ENCODE data around the gene PATZ1.
A peak's percentile ranks its signal among the peaks of the same experiment; 100 is the strongest.
"Not testable (repeated sequence)": the region's sequence is repeated elsewhere in the genome, so short reads cannot be mapped to it uniquely, and the experiment has no call there.

The PATZ1 gene, protein sequence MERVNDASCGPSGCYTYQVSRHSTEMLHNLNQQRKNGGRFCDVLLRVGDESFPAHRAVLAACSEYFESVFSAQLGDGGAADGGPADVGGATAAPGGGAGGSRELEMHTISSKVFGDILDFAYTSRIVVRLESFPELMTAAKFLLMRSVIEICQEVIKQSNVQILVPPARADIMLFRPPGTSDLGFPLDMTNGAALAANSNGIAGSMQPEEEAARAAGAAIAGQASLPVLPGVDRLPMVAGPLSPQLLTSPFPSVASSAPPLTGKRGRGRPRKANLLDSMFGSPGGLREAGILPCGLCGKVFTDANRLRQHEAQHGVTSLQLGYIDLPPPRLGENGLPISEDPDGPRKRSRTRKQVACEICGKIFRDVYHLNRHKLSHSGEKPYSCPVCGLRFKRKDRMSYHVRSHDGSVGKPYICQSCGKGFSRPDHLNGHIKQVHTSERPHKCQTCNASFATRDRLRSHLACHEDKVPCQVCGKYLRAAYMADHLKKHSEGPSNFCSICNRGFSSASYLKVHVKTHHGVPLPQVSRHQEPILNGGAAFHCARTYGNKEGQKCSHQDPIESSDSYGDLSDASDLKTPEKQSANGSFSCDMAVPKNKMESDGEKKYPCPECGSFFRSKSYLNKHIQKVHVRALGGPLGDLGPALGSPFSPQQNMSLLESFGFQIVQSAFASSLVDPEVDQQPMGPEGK

DNA sequence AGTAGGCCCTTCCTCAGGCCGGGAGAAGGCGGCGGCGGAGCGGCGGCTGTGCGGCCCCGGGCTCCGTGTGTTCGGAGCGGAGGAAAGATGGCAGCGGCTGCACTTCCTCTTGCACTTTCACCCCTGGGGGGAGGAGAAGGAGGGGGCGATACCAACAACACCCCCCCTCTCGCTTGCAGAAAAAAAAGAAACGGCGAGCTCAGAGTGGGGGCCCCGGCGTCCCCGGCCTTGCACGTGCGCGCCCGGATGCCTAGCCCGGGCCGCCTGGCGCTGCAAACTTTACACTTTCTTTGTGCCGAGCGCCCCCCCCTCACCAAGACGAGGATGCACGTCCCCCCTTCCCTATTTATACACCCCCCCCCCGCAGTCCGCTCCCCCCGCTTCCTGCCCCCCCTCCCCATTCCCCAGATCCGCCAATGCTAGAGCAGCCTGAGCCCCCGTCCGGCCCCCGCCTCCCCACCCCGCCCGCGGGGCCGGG, at the start of gene PATZ1:
TSS of gene PATZ1 (minus strand) at position 92 of the 478 bp plus-strand sequence. CDS start 744 bp downstream, outside the sequence.
- peak; percentile 84 for DNase-seq (ENCODE audit: low spot score)

DNA sequence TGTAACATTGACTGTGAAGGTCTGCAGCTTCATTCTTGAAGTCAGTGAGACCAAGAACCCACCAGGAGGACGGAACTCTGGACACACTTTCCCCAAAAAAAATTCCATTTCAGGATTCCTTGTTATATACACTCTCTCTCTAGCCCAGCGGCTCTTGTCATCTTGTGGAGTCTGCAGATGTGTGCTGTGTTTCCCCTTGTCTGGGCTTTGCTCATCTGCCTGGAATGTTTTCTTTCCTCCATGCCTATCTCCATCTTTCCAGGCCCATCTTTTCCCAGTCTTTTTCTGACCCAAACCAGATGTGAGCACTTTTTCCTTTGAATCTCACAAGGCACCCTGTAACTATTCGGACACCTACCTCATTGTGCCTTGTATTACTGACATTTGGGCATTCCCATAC, 48.2 kb upstream of the PATZ1 start:
- DNase-seq (ENCODE audit: low spot score), result peak; percentile 41

DNA sequence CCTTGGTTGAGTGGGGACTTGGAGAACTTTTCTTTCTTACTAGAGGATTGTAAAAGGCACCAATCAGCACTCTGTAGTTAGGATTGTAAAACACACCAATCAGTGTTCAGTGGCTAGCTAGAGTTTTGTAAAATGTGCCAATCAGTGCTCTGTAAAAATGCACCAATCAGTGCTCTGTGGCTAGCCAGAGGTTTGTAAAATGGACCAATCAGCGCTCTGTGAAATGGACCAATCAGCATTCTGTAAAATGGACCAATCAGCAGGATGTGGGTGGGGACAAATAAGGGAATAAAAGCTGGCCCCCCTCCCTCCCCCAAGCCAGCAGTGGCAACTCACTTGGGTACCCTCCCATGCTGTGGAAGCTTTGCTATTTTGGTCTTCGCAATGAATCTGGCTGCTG, 47.7 kb upstream of the PATZ1 start:
- no peak for DNase-seq (ENCODE audit: low spot score)

DNA sequence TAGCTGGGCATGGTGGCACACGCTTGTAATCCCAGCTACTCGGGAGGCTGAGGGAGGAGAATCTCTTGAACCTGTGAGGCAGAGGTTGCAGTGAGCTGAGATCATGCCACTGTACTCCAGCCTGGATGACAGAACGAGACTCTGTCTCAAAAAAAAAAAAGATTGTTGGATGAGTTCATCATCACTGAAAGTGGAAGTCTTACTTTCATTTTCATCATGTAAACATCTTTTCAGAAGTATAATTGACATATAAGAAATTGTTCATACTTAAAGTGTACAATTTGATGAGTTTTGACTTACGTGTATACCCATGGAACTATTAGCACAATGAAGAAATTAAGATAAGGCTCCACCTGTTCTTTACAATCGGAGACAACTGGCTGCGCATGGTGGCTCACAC, 32.5 kb upstream of the PATZ1 start:
- DNase-seq (ENCODE audit: low spot score), result not testable (repeated sequence)

DNA sequence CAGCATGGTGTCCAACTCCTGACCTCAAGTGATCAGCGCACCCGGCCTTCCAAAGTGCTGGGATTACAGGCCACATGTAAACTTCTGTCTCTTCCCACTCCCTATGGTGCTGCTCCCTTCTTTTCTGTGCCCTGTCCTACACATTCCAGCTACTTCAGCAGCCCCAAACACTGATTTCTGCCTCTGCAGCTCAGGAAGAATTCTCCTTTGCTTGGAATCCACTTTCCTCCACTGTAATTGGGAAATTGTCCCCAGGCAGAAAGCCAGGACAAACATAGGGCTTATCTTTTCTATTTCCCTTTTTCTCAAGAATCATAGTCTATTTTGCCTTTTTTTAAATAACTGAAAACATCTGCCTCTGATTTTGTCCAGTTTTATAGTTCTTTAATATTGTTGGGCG, 32.0 kb upstream of the PATZ1 start:
- DNase-seq (ENCODE audit: low spot score), result peak; percentile 31

DNA sequence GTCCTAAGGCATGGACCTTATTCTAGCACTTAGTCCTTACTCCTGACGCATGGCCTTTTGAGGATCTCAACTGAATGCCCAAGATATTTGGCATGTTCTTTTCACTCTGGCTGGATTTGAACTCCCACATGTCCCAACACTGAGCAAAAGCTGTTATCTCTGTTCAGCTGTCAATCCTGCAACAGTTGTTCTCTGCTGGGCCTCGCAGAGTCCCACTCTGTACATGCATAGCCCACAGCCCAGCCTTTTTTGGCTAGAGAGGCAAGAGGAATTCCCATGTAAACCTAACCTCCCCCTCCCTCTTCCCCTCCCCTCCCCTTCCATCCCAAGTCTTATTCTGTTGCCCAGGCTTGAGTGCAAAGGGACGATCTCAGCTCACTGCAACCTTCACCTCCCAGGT, 31.5 kb upstream of the PATZ1 start:
- no peak for DNase-seq (ENCODE audit: low spot score)

DNA sequence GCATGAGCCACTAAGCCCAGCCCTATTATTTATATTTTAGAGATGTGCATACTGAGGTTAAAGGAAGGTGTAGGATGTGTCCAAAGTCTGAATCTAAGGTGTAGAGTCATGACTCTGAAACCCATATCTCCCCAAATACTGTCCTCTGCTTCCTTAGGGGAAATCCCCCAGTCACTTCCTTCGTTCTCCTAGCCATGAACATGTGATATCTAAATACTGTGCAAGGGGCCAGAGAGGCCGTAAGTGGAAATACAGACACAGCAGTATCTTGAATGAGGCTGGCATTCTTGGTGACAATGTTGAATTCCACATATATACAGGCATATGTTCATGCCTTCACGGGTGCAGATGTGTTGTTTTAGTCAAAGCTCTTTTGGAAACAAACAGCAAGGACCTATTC, 21.3 kb upstream of the PATZ1 start:
- DNase-seq (ENCODE audit: low spot score), result no peak

DNA sequence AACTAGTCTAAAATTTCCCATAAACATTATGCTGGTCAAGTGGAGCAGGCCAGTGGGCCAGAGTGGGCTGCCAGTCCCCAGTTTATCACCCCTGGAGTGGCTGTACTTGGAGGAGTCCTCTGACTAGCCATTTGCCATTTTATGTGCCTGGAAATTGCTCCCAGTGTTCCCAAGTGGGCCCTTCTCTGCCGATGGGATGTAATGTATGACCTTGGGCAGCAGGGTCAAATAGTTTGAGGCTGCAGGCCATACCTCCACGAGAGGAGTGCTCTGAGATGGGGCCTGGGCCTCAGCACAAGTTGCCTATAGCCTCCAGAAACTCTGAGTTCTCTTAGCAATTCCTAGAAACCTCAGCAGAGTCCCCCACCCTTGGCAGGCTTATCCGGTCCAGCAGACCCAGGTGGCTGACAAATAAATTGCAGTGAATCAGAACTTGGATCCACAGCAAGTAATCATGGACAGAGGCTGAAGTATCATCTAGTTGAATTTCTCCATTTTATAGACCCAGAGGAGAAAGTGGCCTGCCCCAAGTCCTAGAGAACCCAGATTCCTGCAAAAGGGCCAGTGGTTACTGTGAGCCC, 17.8 kb upstream of the PATZ1 start:
- DNase-seq (ENCODE audit: low spot score), result no peak

DNA sequence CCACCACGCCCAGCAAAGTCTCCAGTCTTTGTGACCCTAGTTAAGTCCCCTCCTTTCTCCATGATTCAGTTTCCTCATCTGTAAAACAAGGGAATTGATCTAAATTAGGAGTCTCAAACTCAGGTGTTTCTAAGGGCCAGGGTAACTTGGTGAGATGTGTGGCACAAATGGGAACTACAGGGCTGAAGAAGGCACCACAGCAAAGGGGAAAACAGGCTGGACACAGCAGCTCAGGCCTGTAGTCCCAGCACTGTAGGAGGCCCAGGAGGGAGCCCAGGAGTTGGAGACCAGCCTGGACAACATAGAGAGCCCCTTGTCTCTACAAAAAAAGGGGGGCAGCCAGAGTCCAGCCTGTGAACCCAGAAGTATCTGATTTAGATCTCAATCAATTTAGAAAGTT, 15.6 kb upstream of the PATZ1 start:
- no peak for DNase-seq (ENCODE audit: low spot score)

DNA sequence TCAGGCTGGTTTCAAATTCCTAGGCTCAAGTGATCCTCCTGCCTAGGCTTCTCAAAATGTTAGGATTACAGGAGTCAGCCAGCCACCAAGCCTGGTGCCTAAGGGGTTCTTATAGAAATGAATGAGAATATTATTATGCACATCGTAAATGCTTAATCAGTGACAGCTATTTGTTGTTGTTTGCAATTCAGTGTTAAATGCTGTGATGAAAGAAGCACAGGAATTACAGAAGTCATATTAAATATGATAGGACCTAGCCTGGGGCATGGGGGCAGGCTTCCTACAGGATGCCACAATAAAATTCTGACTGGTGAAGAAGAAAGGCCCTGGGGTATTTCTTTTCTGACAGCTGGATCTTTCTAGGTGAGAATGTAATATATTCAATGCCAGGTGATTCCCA, 13.9 kb upstream of the PATZ1 start:
- no peak for DNase-seq (ENCODE audit: low spot score)

DNA sequence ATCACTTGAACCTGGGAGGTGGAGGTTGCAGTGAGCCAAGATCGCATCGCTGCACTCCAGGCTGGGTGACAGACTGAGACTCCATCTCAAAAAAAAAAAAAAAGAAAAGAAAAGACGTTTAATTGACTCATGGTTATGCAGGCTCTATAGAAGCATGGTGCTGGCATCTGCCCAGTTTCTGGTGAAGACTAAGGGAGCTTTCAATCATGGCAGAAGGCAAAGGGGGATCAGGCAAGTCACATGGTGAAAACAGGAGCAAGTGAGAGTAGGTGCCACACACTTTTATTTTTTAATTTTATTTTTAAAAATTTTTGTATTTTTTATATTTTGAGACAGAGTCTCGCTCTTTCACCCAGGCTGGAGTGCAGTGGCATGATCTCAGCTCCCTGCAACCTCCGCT, 8.4 kb upstream of the PATZ1 start:
- DNase-seq (ENCODE audit: low spot score), result no peak

DNA sequence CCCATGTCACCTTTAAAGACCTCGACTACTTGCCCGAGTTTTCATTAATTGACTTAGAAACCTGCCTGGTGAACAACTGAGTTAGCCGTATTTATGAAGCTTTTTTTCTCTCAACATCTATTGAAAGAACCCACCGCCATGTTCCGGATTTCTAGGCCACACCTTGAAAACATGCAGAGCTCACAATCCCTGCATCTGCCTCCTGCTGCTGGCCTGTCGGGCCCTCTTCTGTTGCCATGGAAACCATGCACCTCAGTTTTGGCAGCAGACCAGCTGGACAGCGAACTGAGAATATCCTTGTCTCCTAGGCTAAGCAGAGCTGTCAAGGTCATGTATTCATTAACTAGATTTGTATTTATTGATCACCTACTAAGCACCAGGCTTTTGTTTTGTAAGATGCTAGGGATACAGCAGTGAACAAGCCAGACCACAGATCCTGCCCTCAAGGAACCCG, 4.3 kb upstream of the PATZ1 start:
- DNase-seq (ENCODE audit: low spot score), result no peak

DNA sequence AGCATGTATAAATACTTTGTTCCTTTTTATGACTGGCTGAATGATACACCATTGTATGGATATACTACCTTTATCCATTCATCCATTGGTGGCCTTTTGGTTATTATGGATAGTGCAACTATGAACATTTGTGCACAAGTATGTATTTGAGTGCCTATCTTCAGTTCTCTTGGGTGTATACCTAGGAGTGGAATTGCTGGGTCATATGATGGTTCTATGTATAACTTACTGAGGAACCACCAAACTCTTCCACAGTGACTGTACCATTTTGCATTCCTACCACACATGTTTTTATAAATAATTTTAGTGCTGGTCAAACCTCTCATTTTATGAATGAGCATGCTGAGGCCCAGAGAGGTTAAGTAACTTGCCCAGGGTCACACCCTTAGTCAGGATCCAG, 3.8 kb upstream of the PATZ1 start:
- DNase-seq (ENCODE audit: low spot score), result no peak

DNA sequence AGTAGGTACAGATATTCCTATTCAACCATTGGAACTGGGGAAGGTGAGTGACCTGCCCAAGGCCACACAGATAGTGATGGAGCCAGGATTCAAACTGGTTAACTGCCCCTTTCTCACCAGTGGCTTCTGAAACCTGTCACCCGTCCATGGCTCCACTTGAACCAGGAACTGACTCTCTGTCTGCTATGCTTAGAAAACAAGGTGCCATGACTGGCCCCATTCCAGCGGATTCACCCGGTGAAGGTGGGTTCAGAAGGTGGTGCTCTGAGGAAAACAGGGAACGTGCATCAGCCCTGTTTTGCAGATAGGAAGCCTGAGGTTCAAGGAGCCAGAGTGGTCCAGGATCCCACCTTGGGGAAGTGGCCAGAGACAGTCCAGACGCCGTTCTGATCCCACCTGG, 2.6 kb upstream of the PATZ1 start:
- DNase-seq (ENCODE audit: low spot score), result no peak

DNA sequence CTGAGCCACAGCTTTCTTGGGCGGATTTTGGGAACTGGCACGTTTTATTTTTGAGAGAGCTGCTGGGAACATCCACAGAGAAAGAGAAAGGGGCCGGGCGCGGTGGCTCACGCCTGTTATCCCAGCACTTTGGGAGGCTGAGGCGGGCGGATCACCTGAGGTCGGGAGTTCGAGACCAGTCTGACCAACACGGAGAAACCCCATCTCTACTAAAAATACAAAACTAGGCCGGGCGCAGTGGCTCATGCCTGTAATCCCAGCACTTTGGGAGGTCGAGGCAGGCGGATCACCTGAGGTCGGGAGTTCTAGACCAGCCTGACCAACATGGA, 1.8 kb upstream of the PATZ1 start:
- DNase-seq (ENCODE audit: low spot score), result not testable (repeated sequence)

DNA sequence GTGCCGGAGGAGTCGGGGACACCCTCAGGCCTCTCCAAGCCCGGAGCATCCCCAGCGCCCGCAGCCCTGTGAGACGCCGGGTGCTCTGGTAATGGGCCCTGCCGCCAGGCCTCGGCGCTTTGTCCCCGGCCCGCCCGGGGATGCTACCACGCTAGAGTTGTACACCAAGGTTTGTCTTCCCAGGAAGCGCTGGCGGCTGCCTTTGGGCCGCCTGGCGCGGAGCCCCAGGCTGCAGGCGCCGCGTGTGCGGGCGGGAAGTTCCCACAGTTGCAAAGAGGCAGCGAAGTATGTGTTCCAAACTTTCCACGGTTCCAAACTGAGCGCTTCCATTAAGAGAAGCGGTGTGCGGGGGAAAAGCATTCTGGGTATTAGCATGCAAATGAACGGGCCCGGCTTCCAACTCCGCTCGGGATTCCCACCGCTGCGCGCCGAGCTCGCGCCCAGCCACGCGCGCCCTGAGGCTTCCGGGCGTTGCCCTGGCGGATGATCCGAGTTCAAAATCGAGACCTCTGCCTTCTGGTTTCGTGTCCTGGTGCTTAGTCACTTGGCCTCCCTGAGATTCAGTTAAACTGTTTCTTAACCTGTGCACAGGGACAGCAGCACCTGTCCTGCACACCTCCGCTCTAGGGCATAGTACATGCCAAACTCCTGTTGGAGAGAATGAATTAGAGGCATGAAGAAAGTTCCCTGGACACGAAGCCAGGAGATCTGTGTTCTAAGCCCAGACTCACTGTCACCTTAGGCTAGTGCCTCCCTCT, 1.3 kb upstream of the PATZ1 start:
- DNase-seq (ENCODE audit: low spot score), result peak; percentile 54

DNA sequence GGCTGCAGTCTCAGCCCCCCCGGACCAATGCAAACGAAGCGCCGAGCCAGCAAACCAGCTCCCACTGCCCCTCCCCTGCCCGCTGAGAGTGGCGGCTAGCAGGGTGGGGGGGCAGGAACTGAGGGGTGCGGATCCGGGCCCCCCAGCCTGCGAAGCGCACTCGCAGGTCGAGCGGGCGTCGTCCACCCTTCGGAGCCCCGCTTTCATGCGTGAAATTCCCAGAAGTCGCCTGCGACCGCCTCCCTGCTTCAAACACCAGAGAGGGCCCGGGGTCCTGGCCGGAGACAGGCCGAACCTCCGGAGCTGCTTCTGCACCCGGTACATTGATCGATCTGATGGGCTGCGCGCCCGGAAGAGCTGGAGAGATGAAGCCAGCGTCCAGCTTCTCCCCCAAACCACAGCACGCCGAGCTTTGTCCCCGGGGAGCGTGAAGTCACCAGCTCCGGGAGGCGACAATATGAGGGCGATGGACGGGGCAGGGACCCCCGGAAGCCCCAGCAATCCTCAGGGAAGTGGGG, 646 bp upstream of the PATZ1 start:
- DNase-seq (ENCODE audit: low spot score), result peak; percentile 62

DNA sequence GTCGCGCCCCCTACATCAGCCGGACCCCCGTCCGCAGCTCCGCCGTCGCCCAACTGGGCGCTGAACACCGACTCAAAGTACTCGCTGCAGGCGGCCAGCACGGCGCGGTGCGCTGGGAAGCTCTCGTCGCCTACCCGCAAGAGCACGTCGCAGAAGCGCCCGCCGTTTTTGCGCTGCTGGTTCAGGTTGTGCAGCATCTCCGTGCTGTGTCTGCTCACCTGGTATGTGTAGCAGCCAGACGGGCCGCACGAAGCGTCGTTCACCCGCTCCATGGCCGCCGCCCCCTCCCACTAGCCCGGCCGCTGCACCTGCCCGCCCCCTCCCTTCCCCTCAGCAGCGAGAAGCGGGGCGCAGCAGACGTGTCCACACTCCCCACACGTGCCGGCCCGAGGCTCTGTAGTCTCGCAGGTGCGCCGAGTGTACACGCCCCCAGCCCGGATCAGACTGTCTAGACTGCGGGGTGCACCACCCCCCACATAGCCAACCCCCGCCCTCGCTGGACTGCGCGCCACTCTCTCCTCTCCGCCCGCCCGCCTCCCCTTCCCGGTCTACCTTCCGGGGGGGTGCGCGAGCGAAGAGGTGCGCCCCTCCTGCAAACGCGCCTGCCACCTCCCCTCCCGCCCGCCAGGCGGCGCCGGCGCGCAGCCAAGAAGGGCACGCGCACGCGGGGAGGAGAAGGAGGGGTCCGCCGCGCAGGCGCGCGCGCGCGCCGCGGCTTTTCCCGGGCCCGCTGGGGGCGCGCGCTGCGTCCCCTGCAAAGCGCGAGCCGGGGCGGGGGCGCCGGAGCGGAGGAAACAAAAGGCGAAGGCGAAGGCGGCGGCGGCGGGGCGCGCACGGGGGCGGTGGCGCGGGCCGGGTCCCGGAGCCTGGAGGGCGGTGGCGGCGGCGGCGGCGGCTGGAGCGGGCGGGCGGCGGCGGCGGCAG, 553 bp downstream of the PATZ1 start:
- peak; percentile 96 for DNase-seq (ENCODE audit: low spot score)

DNA sequence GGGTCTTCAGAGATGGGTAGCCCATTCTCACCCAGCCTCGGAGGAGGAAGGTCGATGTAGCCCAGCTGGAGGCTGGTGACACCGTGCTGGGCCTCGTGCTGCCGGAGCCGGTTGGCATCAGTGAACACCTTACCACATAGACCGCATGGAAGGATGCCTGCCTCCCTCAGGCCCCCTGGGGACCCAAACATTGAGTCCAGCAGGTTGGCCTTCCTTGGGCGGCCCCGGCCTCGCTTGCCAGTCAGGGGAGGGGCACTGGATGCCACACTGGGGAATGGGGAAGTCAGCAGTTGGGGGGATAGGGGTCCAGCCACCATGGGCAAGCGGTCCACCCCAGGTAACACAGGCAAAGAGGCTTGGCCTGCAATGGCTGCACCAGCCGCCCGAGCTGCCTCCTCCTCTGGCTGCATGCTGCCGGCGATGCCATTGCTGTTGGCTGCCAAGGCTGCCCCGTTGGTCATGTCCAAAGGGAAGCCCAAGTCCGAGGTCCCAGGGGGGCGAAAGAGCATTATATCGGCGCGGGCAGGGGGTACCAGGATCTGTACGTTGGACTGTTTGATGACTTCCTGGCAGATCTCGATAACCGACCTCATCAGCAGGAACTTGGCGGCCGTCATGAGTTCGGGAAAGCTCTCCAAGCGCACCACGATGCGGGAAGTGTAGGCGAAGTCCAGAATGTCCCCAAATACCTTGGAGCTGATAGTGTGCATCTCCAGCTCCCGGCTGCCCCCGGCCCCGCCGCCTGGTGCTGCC, 1.4 kb downstream of the PATZ1 start:
- DNase-seq (ENCODE audit: low spot score), result no peak

DNA sequence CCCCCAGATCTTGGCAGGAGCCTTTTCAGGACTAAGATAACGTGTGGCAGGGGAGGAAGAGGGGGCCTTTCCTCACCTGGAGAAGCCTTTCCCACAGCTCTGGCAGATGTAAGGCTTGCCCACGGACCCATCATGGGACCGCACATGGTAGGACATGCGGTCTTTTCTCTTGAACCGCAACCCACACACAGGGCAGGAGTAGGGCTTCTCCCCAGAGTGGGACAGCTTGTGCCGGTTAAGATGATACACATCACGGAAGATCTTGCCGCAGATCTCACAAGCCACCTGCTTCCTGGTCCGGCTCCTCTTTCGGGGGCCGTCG, 1.9 kb downstream of the PATZ1 start:
- DNase-seq (ENCODE audit: low spot score), result no peak

Measured in hepatic stellate cell (primary cell).